GM10248 (cell line): Measurements from ENCODE around the gene LRRK1.

Experiments used
- CTCF ChIA-PET: fragments of 300-600 bp; sonication (Branson Sonifier 250); formaldehyde crosslinking; extraction: SDS; loops from one replicate; lab custom pipeline; 2021; ENCODE audit warnings: antibody characterized with exemption; lab: Yijun Ruan, JAX
- POLR2A ChIA-PET: fragments of 350-650 bp; sonication (Branson Sonifier 250); formaldehyde crosslinking; extraction: SDS; loops from one replicate; lab custom pipeline; 2020; ENCODE audit warnings: antibody characterized with exemption; lab: Yijun Ruan, JAX
- DNase-seq: peaks from one replicate; pipeline ENCODE4 v3.0.0; 2012; ENCODE audit errors: extremely low spot score
- TF ChIP-seq, protein P1 (sequence below): IDR thresholded peaks from 2 replicates; pipeline ENCODE4 v1.5.1; 2012; ENCODE audit warnings: mild to moderate bottlenecking, low read depth; ENCODE audit errors: extremely low read depth, missing control alignments, control extremely low read depth

Gene LRRK1

DNA sequence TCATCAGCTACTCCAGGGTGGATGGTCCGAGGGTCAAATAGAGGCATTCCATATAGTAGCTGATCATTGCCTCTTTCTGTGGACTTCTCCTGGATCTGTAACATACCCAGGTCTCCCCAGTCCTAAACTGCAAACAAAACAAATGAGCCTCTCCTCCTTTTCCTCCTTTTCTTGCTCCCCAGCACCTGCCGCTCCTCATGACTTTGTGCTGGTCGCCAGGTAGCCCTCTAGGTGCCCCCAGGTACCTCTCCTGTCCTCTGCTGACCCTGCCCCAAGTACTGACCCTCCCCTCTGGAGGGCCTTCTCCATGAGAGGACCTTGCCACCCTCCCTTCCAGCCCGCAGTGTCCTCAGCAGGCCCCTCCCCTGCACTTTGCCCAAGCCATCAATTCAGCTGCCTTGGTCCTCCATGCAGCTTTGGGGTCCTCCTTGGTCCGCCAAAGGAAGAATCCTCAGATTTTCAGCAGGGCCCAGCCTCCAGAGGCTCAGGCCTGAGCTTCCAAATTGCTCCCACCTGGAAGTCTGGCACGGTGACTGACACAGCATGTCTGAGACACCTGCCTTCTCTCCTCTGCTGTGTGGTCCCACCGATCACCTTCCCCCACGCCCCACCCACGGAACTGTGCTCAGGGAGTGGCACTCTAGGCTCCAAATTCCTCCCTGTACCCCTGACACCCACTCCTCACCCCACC lies 111.0 kb downstream of the LRRK1 start:
- TF ChIP-seq, protein P1, sequence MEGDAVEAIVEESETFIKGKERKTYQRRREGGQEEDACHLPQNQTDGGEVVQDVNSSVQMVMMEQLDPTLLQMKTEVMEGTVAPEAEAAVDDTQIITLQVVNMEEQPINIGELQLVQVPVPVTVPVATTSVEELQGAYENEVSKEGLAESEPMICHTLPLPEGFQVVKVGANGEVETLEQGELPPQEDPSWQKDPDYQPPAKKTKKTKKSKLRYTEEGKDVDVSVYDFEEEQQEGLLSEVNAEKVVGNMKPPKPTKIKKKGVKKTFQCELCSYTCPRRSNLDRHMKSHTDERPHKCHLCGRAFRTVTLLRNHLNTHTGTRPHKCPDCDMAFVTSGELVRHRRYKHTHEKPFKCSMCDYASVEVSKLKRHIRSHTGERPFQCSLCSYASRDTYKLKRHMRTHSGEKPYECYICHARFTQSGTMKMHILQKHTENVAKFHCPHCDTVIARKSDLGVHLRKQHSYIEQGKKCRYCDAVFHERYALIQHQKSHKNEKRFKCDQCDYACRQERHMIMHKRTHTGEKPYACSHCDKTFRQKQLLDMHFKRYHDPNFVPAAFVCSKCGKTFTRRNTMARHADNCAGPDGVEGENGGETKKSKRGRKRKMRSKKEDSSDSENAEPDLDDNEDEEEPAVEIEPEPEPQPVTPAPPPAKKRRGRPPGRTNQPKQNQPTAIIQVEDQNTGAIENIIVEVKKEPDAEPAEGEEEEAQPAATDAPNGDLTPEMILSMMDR, result no peak
- POLR2A ChIA-PET, result no interaction called here
- CTCF ChIA-PET, result interaction anchor here (1.8 kb wide), 1 partner anchor 112 kb away, joined by 4 read pairs; no protein-coding TSS in a partner anchor

DNA sequence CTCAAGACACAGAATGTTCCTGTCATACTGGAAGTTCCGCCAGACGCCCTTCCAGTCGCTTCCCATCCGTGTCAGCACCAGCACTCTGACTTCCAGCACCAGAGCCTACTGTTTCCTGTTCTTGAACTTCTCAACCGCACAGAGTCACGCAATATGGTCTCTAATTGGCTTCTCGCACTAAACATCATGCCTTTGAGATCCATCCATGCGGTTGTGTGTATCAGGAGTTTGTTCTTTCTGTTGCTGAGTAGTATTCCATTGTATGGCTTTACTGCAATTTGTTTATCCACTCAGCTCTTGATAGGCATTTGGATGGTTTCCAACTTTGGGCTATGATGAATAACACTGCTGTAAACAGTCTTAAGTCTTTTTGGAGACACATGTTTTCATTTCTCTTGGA lies 112.1 kb downstream of the LRRK1 start:
- no peak for DNase-seq
- CTCF ChIA-PET, result interaction anchor here (1.8 kb wide), 1 partner anchor 113 kb away, joined by 4 read pairs; no protein-coding TSS in a partner anchor
- POLR2A ChIA-PET, result no interaction called here
- TF ChIP-seq, protein P1, result no peak

More for the DNA sequence above, 111.0 kb downstream of the LRRK1 start:
- no peak for DNase-seq

DNA sequence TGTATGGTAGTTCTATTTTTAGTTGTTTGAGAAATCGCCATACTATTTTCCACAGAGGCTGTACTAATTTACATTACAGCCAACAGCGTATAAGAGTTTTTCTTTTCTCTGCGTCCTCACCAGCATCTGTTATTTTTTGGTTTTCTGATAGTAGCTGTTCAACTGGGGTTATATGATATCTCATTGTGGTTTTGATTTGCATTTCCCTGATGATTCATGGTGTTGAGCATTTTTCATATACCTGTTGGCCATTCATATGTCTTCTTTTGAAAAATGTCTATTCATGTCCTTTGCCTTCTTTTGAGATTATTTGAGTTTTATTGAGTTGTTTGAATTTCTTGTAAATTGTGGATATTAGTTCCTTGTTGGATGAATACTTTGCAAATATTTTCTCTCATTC lies 114.6 kb downstream of the LRRK1 start:
- DNase-seq, result no peak
- ChIA-PET CTCF (interaction anchor here (3.4 kb wide), 1 partner anchor 27 kb away, joined by 13 read pairs; no protein-coding TSS in a partner anchor), POLR2A (no interaction called here)
- TF ChIP-seq, protein P1, result no peak

DNA sequence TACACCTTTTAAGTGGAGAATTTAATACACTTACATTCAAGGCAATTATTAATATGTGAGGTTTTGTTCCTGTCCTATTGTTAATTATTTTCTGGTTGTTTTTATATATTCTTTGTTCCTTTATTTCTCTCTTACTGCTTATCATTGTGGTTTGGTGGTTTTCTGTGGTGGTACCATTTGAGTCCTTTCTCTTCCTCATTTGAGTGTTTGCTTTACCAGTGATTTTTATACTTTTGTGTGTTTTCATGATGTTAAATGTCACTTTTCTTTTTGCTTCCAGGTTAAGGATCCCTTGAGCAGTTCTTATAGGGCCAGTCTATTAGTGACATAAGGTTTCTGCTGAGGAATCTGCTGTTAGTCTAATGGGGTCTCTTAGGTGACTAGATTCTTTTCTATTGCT lies 116.5 kb downstream of the LRRK1 start:
- ChIA-PET CTCF (no interaction called here), POLR2A (no interaction called here)
- TF ChIP-seq, protein P1, result no peak
- no peak for DNase-seq

DNA sequence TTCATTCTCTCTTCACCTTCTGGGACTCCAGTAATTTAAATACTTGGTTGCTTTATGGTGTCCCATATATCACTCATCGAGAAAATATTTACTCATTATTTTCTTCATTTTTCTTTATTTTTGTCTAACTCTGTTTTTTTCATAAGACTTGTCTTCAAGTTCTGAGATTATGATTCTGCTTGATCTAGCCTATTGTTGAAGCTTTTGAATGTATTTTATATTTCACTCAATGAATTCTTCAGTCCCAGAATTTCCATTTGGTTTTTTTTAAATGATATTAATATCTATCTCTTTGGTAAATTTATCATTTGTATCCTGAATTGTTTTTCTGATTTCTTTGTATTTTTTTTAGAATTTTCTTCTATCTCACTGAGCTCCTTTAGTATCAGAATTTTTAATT lies 117.0 kb downstream of the LRRK1 start:
- ChIA-PET CTCF (interaction anchor here (1.0 kb wide), 1 partner anchor 28 kb away, joined by 3 read pairs; no protein-coding TSS in a partner anchor), POLR2A (no interaction called here)
- DNase-seq, result no peak
- TF ChIP-seq, protein P1, result no peak

DNA sequence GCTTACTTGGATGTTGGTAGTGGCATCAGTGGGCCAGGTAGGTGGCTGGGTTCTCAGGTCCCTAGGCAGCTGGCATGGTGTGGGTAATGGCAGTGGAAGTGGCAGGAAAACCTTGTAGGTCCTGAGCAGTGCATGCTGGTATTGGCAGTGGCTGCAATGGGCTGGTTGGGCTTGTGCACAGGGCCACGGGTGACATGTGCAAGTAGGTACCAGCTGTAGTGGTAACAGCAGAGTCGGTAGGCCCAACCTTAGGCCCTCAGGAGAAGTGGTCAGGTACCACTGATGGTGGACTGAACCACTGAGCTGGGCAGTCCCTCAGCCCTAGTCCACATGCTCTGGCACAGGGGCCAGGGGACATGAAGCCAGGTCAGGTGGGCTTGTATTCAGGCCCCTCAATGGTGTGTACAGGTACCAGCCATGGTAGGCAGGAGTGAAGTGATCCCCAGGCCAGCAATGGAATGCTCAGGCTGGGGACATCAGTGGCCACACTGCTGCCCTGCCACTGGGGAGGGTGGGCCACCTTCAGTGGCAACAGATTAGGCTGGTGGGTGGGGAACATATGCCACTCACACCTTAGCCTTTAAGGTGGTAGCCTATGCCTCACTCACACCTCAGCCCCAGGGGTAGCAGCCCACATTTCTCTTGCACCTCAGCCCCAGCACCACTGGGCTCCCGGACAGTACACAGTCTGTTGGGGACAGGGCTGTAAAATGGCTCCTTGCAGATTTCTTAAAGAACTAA lies 118.1 kb downstream of the LRRK1 start:
- DNase-seq, result no peak
- TF ChIP-seq, protein P1, result no peak
- POLR2A ChIA-PET, result no interaction called here
- CTCF ChIA-PET, result no interaction called here
